GM18526 (cell line): Measurements from ENCODE around the gene CDK5R2.

Experiments
- POLR2A ChIP-seq: IDR thresholded peaks from 3 replicates; pipeline ENCODE4 v1.6.1; 2011; ENCODE audit not compliant: insufficient read length; ENCODE audit errors: extremely low read depth

CDK5R2 gene

DNA sequence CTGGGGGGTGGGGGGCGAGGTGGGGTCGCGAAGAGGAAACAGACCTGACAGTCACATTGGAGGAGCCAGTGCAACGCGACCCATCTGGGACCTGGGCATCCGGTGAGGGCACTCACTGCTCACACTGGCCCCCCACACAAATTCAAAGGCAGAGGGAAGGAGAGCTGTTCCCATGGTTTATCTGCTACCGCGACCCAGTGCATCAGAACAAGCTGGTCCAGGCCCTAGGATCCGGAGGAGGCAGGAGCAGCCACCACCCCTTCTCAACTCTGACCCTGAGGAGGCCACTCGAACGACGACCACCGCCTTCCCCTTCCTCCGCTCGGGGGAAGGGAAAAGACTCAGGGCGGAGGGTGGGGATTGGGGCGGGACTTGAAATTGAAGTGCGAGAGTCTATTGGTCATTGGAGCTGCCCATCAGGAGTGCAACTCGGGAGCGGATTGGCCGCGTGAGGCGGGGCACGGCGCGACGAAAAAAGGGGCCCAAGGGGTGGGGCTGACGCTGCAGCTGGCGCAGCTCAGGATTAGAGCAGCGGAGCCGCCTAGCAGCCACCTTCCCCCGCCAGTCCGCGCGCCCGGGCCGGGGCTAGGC is at the start of gene CDK5R2:
CDK5R2 (plus strand) TSS at position 526 of the 591 bp plus-strand sequence. CDS start 155 bp downstream, outside the sequence.
- TF ChIP-seq POLR2A: no peak

DNA sequence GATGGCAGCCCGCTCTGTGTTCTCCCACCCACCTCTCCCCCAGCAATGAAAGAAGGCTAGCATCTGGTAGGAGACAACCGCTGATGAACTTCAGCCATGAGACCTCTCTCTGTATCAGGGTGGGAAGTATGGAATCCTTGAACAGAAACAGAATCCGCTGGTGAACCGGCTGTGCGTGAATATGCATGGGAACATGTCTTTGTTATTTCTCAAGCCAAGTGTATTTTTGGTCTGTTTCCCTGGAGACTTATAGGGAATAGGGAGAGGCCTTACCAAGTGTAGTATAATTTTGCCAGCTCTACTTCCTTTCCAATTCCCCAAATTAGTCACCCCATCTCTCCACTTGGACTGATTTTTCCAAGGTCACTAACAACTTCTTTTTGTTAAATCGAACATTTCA is 48.7 kb upstream of the CDK5R2 start:
- no peak for TF ChIP-seq POLR2A

DNA sequence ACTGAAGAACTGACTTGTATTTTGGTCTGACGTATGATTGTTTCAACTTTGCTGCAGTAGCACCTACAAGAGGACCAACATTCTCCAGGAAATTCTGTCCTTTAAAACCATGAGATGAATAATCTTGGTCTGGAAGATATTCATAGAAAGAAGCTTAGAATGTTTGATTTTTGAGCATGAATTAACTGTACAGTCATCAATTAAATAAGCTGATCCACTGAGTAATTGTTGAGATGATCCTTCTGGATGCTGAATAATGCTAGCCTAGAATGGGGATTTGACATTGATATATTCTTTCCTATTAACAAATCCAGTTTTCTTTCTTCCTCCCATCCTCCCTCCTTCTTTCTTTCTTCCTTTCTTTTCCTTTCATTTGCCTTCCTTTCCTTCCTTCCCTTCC is 39.0 kb upstream of the CDK5R2 start:
- TF ChIP-seq POLR2A: no peak

DNA sequence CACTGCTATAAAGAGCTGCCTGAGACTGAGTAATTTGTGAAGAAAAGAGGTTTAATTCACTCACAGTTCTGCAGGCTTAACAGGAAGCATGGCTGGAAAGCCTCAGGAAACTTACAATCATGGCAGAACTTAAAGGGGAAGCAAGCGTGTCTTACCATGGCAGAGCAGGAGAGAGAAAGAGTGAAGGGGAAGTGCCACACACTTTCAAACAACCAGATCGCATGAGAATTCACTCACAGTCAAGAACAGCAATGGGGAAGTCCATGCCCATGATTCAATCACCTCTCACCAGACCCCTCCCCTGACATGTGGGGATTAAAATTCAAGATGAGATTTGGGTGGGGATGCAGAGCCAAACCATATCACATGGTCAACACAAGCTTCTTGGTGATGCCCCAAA is 34.7 kb upstream of the CDK5R2 start:
- no peak for TF ChIP-seq POLR2A

DNA sequence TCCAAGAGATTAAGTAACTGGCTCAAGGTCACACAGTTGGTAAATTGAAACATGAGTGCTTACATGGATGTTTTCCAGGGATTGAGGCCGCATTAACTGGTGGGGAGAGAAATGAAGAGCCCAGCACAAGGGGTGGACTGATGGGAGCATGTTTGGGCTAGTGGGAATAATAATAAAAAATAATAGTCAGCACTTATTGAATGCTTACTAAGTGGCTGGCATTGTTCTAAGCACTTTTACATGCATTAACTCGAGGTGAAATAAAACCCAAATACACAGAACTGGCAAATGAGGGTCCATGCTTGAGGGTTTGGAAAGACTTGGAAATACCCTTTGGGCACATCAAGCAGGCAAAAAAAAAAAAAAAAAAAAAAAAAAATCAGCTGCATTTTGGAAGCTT is 34.0 kb upstream of the CDK5R2 start:
- no peak for TF ChIP-seq POLR2A

DNA sequence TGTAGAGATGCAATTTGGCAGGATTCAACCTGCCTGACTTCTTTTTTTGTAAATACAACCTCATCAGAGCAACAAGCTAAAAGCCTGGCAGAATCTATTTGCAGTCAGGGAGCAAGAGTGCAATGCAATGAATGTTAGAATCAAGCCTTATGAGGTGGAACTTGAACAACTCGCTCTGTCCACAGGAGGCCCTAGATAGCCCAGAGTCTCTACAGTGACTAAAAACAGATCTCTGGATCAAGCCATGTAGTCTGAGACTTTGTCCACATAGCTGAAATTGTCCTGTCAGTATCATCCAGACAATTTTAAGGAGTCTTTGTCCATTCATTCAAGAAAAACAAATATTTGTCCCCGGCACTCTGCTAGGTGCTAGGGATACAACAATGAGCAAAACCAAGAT is 32.0 kb upstream of the CDK5R2 start:
- TF ChIP-seq POLR2A: no peak

DNA sequence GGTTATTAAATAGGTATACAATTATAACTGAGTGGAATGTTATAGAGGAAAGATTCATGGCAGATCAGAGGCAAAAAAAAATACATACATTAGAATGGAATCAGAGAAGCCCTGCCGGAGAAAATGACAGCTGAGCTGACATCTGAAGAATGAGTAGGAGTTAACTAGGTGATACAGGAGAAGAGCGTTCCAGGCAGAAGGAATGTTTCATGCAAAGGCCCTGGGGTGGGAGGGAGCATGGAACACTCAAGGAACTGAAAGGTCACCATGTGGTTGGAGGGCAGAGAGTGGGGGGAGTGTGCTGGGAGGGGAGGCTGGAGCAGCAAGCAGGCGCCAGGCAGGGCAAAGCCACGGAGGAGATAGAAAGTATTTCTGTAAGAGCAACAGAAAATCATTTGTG is 31.6 kb upstream of the CDK5R2 start:
- no peak for TF ChIP-seq POLR2A

DNA sequence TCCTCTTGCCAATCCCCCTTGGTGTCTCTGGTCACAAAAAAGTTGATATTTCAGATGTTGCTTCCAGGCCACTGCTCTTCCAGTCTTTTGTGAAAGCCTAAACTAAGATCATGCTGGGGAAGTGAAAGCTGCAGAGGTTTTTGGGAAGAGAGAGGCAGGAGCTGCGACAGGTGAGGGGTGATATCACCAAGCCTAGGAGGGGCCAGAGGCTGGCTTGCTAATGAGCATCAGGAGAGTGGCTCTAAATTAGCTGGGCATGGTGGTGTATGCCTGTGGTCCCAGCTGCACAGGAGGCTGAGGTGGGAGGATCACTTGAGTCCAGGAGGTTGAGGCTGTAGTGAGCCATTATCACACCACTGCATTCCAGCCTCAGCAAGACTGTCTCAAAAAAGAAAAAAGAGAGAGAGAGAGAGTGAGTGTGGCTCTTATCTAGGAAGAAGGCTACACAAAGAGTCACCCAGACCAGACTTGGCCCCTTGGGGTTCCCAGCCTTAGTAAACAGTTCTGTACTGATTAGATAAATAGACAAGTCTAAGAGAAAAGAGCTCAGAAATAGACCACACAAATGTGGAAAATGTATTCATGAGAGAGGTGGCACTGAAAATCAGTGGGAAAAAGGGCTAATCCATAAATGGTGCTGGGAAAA is 14.6 kb upstream of the CDK5R2 start:
- TF ChIP-seq POLR2A: no peak

DNA sequence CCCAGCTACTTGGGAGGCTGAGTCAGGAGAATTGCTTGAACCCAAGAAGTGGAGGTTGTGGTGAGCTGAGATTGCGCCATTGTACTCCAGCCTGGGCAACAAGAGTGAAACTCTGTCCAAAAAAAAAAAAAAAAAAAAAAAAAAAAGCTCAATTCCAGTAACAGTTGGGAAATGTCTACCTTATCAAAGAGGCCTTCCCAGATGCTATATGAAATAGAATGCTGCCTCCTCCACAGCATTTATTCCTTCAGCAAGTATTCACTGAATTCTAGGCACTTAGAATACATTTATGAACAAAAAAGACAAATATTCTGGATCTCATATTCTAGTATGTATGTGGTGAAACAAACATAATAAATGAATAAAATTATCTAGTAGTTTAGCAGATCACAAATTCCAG is 12.8 kb upstream of the CDK5R2 start:
- no peak for TF ChIP-seq POLR2A

DNA sequence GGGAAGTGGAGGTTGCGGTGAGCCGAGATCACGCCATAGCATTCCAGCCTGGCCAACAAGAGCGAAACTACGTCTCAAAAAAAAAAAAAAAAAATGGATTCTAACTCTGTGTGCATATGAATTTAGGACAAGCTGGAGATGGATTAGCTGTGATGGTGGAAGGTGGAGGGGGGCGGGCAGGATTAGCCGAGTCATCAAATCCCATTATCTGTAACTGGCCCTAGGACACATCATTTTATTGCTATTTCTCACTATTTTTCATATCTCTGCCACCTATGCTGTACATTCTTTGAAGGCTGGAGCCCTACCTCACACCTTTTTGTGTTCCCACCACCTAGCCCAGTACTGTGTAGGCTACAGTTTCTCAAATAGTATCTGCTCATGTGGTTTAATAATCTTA is 7.3 kb upstream of the CDK5R2 start:
- TF ChIP-seq POLR2A: no peak

DNA sequence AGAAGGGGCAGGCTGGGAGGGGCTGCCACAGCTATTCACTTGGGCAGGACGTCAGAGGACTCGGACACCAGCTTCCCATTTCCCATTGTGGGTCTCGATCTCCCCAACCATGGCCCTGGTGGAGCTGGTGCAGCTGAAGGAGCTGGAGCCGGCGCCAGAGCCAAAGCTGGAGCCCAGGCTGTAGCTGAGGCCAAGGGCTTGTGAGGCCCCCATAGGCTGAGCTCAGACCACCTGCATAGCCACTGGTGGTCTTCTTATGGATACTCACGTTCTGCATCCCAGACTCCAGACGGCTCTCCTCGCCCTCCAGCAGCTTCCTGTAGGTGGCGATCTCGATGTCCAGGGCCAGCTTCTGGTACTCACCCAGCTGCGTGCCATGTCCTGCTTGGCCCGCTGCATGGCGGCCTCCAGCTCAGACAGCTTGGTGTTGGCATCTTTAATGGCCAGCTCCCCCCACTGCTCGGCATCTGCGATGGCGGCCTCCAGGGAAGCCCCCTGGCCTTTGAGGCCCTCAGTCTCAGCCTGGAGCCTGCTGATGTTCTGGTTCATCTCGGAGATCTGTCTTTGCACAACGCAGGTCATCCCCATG is 6.0 kb upstream of the CDK5R2 start:
- no peak for TF ChIP-seq POLR2A

DNA sequence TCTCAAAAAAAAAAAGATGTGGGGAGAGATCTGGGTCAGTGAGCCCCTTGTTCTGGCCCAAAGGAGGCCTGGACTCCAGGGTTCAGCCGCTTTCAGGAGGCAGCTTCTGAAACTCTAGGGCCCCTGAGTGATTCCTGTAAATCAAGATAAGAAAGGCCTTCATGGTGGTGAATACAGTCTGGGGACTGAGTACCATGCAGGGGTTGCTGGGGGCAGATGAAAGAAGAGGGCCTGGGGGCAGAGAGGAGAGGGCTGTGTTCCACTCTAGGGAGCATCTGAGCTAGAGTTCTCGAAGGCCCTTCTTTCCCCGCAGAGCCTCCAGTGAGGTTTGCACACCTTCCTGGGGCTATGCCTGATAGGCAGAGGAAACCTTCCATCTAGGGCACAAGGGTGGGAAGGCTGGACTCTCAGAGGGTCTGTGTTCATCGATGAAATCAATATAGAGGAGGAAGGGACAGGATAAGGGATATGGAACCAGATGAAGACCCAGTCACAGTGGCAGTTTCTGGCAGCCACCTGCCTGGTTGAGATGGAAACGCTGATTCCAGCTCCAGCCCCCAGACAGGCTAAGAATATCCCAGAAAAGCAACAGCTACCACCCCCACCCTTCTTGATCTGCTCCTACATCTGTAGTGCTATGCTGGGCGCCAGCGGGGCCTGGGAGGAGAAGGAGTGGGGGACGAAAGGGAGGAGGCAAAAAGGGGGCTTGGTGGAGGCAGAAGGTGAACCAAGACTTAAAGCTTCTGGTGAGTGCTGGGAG is 4.7 kb upstream of the CDK5R2 start:
- TF ChIP-seq POLR2A: no peak

DNA sequence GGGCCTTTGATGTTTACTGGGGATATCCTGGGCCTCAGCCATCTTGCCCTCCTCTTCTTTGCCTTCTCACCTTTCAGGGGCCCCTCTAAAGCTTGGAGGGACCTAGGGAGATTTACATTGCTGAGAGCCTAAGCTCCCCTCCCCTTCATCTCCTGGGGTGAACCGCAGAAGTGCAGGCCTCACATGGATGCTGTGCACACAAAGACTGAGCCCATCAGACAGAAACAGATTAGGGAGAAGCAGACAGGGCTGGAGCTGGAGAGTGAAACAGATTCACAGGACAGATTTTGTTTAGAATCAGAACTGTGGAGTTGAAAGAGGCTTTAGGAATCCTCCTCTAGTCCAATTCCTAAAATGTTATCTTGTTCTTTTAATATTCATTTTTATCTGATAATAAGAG is 3.4 kb upstream of the CDK5R2 start:
- TF ChIP-seq POLR2A: no peak

DNA sequence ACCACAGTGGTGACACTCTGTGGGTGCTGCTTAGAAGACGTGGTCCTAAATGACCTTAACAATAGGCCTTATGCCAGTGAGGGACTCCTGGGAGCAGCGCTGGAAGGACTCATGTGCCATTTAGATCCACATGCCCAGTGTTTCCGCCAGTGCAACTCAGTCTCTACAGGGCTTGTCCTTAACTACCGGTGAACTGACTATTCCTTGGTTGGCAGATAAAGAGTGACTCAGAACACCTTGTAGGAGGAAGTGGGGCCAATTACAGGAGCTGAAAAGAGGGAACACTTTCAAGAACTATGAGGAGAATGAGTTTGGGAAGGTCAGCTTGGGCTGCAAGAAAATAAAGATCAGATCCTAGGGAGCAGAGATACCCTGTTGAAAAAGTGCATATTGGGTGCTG is 1.8 kb upstream of the CDK5R2 start:
- no peak for TF ChIP-seq POLR2A

DNA sequence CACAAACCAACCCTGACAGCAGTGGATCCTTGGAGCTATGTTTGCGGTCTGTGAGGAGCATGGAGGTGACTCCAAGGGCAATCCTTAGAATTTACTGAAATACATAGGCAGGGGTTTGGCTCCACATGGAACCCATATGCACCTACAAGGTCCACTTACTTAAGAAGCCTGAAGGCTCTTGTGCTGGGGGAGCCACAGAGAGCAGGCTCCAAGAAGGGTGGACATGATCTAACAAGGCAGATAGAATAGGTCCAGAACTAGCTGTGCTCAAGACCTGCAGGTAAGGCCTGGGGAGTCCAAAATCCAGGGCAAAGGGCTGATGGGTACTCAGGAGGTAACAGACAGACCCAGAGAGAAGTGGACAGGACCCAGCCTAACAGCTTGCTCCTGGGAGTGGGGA is 1.2 kb upstream of the CDK5R2 start:
- no peak for TF ChIP-seq POLR2A

DNA sequence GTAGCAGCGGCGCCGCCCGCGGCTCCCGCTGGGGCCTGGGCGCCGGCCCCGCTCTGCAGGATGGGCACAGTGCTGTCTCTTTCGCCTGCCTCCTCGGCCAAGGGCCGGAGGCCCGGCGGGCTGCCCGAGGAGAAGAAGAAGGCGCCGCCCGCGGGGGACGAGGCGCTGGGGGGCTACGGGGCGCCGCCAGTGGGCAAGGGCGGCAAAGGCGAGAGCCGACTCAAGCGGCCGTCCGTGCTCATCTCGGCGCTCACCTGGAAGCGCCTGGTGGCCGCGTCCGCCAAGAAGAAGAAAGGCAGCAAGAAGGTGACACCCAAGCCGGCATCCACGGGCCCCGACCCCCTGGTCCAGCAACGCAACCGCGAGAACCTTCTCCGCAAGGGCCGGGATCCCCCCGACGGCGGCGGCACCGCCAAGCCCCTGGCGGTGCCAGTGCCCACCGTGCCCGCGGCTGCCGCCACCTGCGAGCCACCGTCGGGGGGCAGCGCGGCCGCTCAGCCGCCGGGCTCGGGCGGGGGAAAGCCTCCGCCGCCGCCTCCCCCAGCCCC is 369 bp downstream of the CDK5R2 start:
- no peak for TF ChIP-seq POLR2A
